HepG2 (cell line): ENCODE measurements around the gene SETD1A. TPM values are rescaled to one million over a fixed set of nuclear protein-coding genes. Genes with fewer than 3 reads are reported as not detected.

ENCODE experiments used
- ARID4A ChIP-seq: sonication (generic); formaldehyde crosslinking; IDR thresholded peaks from 2 replicates; pipeline ENCODE4 v1.5.0; 2020; ENCODE audit warnings: mild to moderate bottlenecking, missing genetic modification reagents, borderline replicate concordance
- ARID5B ChIP-seq: IDR thresholded peaks from 2 replicates; pipeline ENCODE4 v1.4.0; 2020; ENCODE audit warnings: mild to moderate bottlenecking, missing genetic modification reagents
- KDM3A ChIP-seq: IDR thresholded peaks from 2 replicates; pipeline ENCODE4 v1.6.1; 2018; ENCODE audit warnings: low read depth, missing compliant biosample characterization
- SP140L ChIP-seq: sonication (generic); formaldehyde crosslinking; IDR thresholded peaks from 2 replicates; pipeline ENCODE4 v1.4.0; 2020; ENCODE audit warnings: missing genetic modification reagents, borderline replicate concordance
- TRAFD1 ChIP-seq: sonication (generic); formaldehyde crosslinking; IDR thresholded peaks from 2 replicates; pipeline ENCODE4 v1.5.1; 2020; ENCODE audit warnings: missing genetic modification reagents, mild to moderate bottlenecking, borderline replicate concordance
- ZNF20 ChIP-seq: sonication (generic); formaldehyde crosslinking; IDR thresholded peaks from 2 replicates; pipeline ENCODE4 v1.4.0; 2020; ENCODE audit warnings: mild to moderate bottlenecking, moderate library complexity, missing genetic modification reagents
- ZNF281 ChIP-seq: sonication (generic); formaldehyde crosslinking; IDR thresholded peaks from 2 replicates; pipeline ENCODE4 v1.4.0; 2020; ENCODE audit warnings: missing genetic modification reagents, borderline replicate concordance
- ZNF430 ChIP-seq: sonication (generic); formaldehyde crosslinking; IDR thresholded peaks from 2 replicates; pipeline ENCODE4 v1.9.0; 2021; ENCODE audit warnings: mild to moderate bottlenecking, missing genetic modification reagents
- ZNF589 ChIP-seq: sonication (generic); formaldehyde crosslinking; conservative IDR thresholded peaks from 2 replicates; pipeline ENCODE4 v1.8.0; 2022; ENCODE audit warnings: mild to moderate bottlenecking, moderate library complexity, missing genetic modification reagents
- ZNF691 ChIP-seq: sonication (generic); formaldehyde crosslinking; IDR thresholded peaks from 2 replicates; pipeline ENCODE4 v1.4.0; 2020; ENCODE audit warnings: missing genetic modification reagents, low read depth, mild to moderate bottlenecking, borderline replicate concordance
- ZSCAN9 ChIP-seq: IDR thresholded peaks from 2 replicates; pipeline ENCODE4 v1.6.1; 2016; ENCODE audit warnings: borderline replicate concordance
- polyA plus RNA-seq, 8 experiments: library from polyadenylated mRNA; depleted of rRNA in 3 of 8; stranded (reverse) in 7 of 8; unstranded in 1 of 8; fragments of >200 nt; fragmentation: Illumina TruSeq in 4 of 8; extraction: Trizol in 4 of 8; gene quantifications; 2 replicates each; pipeline versions ENCODE4 v1.2.1 to v1.2.3, GENCODE V29; 2011 to 2016; ENCODE audit warnings: low read depth in 4 of 8, missing spikeins in 1 of 8, mixed read lengths in 1 of 8; ENCODE audit not compliant: insufficient read depth in 1 of 8
- total RNA-seq, 5 experiments: library from RNA; depleted of rRNA; stranded (reverse); fragments of >200 nt; fragmentation: Illumina TruSeq; extraction: Trizol; gene quantifications; 2 replicates each; pipeline ENCODE4 v1.2.3, GENCODE V29; 2016; ENCODE audit warnings: low read depth in 1 of 5

Gene SETD1A
- total and polyA plus RNA-seq, 2 of the 13 experiments (the other 11 are each of a cell fraction or from before 2014, with no cell fraction given), result 3.8 to 5.6 TPM

GRCh38 chr16:30984669-30985400 lies 27.3 kb downstream of the SETD1A start, which contains the start of gene HSD3B7 (continued):
- TF ChIP-seq ARID5B, result peak; percentile 49; the same call in 1 of the 2 replicates
- no peak for TF ChIP-seq ZNF430
- TF ChIP-seq ZSCAN9 (CRISPR knock-in tag), result no peak; the same call in 1 of the 2 replicates
- TF ChIP-seq KDM3A (CRISPR knock-in tag), result peak; percentile 86
- TF ChIP-seq ZNF281 (CRISPR knock-in tag), result peak; percentile 84
- TF ChIP-seq ZNF691 (CRISPR knock-in tag), result no peak; the same call in 1 of the 2 replicates
- TF ChIP-seq ZNF20 (CRISPR knock-in tag), result no peak
- TF ChIP-seq SP140L (CRISPR knock-in tag), result 0 out of 2 replicates have a peak, but pooled peaks have one; percentile 37
- TF ChIP-seq TRAFD1, result no peak
- TF ChIP-seq ARID4A (CRISPR knock-in tag), result 0 out of 2 replicates have a peak, but pooled peaks have one; percentile 42
- no peak for TF ChIP-seq ZNF589
